Effector CD8-positive, alpha-beta T cell (primary cell): ENCODE measurements around the gene KPNA4.
"Not testable (repeated sequence)": the region's sequence is repeated elsewhere in the genome, so short reads cannot be mapped to it uniquely, and the experiment has no call there.

Experiments used
- DNase-seq: peaks from one replicate; lab custom pipeline; 2025; lab: John Stamatoyannopoulos, UW

The KPNA4 gene

DNA sequence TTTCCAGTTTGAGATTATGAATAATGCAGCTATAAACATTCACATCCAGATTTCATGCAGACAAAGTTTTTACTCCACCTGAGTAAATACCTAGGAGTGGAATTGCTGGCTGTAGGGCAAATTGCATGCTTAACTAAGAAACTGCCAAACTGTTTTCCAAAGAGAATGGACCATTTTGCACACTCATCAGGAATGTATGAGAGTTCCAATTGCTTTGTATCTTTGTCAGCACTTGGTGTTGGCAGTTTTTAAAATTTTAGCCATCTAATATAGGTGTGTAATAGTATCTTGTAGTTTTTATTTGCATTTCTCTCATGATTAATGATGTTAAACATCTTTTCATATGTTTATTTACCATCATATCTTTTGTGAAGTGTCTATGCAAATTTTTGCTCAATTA, 75.2 kb downstream of the KPNA4 start:
- DNase-seq: no peak

DNA sequence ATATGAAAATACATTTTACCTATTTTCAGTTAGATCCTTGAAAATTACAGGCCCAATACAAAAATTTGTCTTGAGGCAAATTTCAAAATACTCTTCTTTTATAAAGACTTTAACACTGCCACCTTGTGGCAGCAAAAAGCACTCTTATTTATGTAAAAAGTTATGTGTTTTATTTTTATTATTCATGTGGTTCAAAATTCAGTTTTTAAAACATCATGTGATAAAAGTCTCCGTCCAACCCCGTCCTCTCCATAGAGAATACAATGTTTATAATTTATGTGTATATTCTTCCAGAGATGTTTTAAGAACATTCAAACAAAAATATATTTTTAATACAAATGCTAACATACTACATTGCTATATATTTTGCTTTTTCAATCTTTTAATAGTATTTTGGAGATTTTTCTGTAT, 78.9 kb downstream of the KPNA4 start:
- no peak for DNase-seq

- DNase-seq: no peak
Measured at GRCh38 chr3:160482796-160483195, 82.6 kb downstream of the KPNA4 start.

GRCh38 chr3:160481856-160482255, 83.5 kb downstream of the KPNA4 start:
- DNase-seq: no peak

DNA sequence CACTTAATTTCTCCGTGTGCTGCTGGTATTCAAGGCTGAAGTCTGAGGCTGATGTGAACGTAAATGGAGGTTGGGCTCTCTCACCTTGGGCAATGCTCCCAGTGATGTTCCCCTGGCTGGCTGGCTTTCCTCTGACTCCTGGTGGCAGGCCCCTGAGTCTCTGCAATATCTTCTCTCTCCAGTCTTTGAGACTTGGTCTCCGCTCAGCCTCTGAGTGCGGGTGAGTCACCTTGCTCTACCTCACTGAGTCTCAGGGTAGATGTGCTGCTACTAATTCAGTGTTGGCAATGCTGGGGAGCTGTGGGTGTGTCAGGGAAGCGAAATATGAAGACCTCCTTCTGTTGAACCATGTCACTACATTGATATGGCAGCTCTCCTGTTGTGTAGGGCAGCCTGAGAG, 84.4 kb downstream of the KPNA4 start:
- DNase-seq: no peak

DNA sequence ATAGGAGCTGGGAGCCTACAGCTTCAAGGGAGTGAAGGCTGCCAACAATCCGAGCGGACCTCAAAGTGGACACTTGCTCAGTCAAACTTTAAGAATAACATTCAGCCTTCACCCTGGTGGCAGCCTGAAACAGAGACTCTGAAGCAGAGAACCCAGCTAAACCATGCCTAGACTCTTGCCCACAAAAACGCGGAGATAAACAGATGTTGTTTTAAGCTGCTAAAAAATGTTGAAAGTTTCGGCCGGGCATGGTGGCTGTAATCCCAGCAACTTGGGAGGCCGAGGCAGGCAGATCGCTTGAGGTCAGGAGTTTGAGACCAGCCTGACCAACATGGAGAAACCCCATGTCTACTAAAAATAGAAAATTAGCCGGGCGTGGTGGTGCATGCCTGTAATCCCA, 86.0 kb downstream of the KPNA4 start:
- DNase-seq: no peak

DNA sequence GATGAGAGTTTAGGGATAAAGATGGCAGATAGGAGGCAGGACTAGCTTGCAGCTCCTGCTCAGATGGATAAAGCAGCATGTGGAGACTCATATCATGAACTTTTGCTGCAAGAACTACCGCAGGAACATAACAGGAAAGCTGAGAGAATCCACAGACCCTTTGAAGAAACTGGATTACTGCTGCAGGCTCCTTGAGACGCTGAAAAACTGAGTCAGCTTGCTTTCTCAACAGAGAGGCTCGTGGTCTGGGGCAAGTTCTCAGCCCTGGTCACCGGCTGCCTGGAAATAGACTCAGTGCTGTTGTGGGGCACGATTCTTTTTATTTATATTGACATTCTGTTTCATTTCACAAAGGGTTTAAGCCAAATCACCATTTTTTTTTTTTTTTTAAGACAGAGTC, 87.0 kb downstream of the KPNA4 start:
- no peak for DNase-seq

GRCh38 chr3:160477750-160478149, 87.6 kb downstream of the KPNA4 start:
- DNase-seq: no peak

DNA sequence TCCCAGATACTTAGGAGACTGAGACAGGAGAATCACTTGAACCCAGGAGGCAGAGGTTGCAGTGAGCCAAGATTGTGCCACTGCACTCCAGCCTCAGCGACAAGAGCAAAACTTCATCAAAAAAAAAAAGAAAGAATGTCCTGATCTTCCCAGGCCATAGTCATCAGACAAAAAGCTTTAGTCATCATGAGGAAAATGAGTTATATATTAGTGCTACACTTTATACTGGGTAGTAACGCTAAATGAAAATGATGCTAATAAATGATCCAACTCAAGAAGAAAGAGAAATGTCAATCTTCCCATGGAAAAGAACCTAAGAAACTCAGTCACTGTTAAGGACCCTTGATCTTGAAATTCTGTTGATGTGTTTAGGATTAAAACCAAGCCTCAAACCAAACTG, 89.5 kb downstream of the KPNA4 start:
- no peak for DNase-seq

GRCh38 chr3:160475153-160475552, 90.2 kb downstream of the KPNA4 start:
- DNase-seq: no peak

DNA sequence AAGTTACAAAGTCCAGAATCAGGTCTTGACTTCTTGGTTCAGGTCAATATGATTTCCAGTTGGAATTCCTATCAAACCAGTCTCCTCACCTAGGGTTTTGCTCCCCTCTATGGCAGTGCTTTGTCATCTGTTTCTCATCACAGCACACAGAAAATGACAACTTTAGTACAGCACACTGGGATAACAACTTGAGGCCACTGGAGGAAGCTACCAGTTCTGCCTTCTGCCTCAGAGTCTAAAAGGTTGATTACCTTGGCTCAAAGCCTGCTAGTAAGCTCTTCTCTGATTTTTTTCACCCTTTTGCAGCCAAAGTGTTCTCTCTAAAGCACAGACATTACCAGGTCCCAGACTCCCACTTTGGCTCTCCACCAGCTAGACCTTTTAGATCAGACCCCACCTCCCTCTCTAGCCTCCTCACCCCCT, 90.9 kb downstream of the KPNA4 start:
- no peak for DNase-seq

- DNase-seq: no peak
Measured at GRCh38 chr3:160473978-160474377, 91.4 kb downstream of the KPNA4 start.

- no peak for DNase-seq
Measured at GRCh38 chr3:160473221-160473620, 92.2 kb downstream of the KPNA4 start.

DNA sequence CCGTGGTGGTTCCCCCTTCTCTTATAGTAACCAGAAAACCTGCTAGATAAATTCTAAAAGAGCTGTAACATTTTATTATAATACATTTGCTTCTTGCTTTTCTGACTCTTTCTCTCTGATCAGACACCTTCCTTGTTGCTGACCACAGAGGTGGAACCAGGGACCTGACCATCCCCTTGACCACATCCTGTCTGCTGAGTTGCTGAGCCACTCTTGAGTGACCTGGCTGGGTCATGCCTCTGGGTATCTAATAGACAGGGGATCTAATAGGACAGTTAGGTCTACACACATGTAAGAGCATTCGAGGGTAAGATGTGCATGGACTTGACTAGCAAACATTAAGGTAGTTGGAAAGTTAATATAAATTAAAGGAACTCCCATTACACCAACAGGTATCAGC, 93.0 kb downstream of the KPNA4 start:
- DNase-seq: no peak

DNA sequence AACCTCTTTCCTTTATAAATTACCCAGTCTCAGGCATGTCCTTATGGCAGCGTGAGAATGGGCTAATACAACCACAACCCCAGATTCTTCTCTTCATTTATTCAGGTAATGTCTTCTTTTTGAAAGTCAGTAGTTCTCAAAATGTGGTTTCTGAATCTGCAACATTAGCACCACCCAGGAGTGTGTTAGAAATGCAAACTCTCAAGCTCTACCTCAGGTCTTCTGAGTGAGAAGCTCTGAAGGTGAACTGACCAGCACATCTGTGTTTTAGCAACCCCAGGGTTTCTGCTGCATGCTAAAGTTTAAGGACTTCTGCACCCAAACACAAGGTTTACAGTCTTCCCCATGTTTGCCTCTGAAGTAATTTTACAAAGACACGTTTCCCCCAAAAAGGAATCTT, 93.5 kb downstream of the KPNA4 start:
- no peak for DNase-seq

DNA sequence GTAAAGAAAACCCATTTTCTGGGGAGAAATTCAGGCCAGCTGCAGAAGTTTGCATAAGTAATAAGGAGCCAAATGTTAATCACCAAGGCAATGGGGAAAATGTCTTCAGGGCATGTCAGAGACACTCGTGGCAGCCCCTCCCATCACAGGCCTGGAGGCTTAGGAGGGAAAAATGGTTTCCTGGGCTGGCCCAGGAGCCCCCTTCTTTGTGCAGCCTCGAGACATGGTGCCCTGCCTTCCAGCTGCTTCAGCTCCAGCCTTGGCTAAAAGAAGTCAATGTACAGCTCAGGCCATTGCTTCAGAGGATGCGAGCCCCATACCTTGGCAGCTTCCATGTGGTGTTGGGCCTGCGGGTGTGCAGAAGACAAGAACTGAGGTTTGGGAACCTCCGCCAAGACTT, 95.2 kb downstream of the KPNA4 start:
- DNase-seq: no peak

- DNase-seq: no peak
Measured at GRCh38 chr3:160464971-160465370, 100.4 kb downstream of the KPNA4 start.

DNA sequence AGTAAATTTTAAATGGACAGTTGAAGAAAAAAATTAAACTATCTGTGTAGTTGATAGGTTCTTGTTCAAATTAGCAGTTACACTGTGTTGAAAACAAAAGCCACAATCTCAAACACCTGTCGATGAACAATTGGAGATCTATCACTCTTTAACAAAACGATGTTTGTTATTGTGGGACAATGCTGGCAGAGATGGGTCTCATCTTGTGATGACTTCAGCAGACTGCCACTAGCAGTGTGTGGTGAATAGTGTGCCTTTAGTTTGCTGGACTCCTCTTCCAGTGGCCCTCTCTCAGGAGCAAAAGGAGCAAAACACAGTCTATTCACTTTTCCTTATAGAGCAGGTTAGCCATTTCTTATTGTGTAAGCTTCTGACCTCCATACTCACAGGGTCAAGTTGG, 101.0 kb downstream of the KPNA4 start:
- no peak for DNase-seq

DNA sequence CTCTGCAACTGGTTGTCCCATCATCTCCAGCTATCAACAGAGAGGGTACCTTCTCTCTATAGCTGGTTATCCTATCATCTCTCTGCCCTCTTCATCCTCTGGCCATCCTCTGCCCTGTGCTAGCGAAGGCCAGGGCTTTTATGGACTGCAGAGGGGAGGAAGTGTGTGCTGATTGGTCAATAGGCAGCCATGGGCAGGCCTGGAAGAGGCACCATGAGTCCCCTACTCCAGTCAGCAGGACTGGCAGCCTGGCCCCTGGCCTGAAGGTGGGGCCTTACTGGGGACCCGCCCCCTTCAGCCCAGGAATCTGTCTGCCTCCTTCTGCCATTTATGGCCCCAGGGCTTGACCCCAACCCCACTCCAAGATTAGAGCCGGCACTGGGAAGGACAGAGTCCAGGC, 105.3 kb downstream of the KPNA4 start:
- DNase-seq: no peak

GRCh38 chr3:160459450-160459970, 105.9 kb downstream of the KPNA4 start:
- DNase-seq: no peak

DNA sequence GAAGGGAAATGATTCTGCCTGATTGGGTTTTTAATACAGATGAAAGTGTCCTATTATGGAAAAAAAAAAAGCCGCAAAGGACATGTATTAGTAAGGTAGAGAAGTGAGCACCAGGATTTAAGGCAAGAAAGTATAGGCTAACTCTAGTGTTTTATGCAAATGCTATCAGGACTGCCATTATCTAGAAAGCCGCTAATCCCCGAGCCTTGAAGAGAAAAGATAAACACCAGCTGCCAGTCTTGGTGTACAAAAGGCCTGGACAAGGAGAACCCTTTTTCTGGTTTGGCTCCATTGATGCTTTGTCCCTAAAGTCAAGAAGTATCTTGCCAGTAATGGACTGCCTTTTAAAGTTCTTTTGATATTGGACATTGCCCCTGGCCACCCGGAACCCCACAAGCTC, 107.2 kb downstream of the KPNA4 start:
- no peak for DNase-seq

- DNase-seq: no peak
Measured at GRCh38 chr3:160455846-160456245, 109.5 kb downstream of the KPNA4 start.

DNA sequence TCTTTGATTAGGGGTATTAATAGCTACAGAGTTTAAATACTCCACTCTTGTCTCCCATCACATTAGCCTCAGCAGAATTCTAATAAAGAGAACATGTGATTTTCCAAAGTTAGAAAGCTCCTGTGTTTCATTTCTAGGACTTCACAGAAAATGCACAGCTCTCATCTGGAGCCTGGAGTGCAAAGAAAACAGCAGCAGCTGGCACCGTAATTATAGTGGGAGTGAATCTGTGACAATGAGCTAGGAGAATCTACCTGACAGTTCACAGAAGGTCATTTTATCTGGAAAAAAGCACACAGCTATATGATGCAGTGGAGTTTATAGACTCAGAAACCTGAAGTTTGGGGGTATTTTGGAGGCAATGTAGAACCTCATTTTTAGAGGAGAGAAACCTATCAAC, 110.4 kb downstream of the KPNA4 start:
- DNase-seq: no peak

DNA sequence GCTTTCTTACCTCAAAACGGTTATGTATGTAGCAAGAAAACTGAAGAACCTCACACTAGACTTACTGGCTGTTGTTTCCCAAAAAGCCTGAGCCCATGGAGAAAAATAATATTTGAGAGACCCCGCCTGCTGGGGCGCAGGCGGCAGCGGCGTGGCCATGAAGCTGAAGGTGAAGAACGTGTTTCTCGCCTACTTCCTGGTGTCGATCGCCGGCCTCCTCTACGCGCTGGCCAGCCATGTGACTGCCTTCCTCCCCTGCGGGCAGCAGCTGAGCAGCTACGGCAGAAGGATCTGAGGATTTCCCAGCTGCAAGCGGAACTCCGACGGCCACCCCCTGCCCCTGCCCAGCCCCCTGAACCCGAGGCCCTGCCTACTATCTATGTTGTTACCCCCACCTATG, 113.1 kb downstream of the KPNA4 start:
- not testable (repeated sequence) for DNase-seq

DNA sequence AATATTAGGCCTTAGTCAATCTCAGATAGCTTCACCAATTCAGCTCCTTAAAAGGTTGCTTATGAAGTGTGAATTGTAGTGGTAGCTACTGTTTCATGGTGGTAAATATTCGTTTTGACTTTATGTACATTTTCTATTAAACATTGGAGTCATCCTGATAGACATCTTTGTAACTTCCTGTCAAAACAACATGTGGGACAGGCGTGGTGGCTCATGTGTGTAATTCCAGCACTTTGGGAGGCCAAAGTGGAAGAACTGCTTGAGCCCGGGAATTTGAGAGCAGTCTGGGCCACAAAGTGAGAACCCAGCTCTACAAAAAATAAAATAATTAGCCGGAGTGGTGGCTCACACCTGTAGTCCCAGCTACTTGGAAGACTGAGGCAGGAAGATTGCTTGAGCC, 113.8 kb downstream of the KPNA4 start:
- DNase-seq: no peak
